ENCODE data around the gene BHLHE40. TPM values are rescaled to one million over a fixed set of nuclear protein-coding genes. Genes with fewer than 3 reads are reported as not detected.

Gene BHLHE40
- total and polyA plus RNA-seq, 2 of the 8 experiments (the other 6 are each of a cell fraction or from before 2014, with no cell fraction given): 1.5 to 2.2 TPM

DNA sequence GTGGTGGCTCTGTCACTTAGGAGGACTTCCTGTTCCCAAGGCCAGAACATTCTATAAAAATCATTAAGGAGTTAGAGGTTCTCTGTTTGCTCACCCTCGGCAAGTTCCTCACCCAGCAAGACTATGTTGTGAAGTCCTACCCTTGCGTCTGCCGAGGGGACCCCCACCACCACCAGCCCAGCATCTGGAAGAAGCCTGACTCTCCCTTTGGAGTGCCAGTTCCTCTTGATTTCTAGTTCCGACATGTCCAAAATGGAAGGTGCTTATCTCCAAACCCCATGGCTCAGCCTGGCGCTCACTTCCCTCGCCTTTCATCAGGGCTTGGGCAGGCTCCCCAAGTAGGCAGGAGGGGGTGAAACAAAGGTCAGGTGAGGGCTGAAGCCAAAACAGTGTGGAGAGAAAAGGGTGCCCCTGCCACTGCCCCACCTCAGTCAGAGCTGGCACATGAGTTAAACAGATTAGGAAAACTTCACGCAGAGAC is 41.0 kb downstream of the BHLHE40 start (continued):
- TF ChIP-seq, protein P1, sequence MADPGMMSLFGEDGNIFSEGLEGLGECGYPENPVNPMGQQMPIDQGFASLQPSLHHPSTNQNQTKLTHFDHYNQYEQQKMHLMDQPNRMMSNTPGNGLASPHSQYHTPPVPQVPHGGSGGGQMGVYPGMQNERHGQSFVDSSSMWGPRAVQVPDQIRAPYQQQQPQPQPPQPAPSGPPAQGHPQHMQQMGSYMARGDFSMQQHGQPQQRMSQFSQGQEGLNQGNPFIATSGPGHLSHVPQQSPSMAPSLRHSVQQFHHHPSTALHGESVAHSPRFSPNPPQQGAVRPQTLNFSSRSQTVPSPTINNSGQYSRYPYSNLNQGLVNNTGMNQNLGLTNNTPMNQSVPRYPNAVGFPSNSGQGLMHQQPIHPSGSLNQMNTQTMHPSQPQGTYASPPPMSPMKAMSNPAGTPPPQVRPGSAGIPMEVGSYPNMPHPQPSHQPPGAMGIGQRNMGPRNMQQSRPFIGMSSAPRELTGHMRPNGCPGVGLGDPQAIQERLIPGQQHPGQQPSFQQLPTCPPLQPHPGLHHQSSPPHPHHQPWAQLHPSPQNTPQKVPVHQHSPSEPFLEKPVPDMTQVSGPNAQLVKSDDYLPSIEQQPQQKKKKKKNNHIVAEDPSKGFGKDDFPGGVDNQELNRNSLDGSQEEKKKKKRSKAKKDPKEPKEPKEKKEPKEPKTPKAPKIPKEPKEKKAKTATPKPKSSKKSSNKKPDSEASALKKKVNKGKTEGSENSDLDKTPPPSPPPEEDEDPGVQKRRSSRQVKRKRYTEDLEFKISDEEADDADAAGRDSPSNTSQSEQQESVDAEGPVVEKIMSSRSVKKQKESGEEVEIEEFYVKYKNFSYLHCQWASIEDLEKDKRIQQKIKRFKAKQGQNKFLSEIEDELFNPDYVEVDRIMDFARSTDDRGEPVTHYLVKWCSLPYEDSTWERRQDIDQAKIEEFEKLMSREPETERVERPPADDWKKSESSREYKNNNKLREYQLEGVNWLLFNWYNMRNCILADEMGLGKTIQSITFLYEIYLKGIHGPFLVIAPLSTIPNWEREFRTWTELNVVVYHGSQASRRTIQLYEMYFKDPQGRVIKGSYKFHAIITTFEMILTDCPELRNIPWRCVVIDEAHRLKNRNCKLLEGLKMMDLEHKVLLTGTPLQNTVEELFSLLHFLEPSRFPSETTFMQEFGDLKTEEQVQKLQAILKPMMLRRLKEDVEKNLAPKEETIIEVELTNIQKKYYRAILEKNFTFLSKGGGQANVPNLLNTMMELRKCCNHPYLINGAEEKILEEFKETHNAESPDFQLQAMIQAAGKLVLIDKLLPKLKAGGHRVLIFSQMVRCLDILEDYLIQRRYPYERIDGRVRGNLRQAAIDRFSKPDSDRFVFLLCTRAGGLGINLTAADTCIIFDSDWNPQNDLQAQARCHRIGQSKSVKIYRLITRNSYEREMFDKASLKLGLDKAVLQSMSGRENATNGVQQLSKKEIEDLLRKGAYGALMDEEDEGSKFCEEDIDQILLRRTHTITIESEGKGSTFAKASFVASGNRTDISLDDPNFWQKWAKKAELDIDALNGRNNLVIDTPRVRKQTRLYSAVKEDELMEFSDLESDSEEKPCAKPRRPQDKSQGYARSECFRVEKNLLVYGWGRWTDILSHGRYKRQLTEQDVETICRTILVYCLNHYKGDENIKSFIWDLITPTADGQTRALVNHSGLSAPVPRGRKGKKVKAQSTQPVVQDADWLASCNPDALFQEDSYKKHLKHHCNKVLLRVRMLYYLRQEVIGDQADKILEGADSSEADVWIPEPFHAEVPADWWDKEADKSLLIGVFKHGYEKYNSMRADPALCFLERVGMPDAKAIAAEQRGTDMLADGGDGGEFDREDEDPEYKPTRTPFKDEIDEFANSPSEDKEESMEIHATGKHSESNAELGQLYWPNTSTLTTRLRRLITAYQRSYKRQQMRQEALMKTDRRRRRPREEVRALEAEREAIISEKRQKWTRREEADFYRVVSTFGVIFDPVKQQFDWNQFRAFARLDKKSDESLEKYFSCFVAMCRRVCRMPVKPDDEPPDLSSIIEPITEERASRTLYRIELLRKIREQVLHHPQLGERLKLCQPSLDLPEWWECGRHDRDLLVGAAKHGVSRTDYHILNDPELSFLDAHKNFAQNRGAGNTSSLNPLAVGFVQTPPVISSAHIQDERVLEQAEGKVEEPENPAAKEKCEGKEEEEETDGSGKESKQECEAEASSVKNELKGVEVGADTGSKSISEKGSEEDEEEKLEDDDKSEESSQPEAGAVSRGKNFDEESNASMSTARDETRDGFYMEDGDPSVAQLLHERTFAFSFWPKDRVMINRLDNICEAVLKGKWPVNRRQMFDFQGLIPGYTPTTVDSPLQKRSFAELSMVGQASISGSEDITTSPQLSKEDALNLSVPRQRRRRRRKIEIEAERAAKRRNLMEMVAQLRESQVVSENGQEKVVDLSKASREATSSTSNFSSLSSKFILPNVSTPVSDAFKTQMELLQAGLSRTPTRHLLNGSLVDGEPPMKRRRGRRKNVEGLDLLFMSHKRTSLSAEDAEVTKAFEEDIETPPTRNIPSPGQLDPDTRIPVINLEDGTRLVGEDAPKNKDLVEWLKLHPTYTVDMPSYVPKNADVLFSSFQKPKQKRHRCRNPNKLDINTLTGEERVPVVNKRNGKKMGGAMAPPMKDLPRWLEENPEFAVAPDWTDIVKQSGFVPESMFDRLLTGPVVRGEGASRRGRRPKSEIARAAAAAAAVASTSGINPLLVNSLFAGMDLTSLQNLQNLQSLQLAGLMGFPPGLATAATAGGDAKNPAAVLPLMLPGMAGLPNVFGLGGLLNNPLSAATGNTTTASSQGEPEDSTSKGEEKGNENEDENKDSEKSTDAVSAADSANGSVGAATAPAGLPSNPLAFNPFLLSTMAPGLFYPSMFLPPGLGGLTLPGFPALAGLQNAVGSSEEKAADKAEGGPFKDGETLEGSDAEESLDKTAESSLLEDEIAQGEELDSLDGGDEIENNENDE (IDR thresholded peaks at IDR 0.05; ENCODE audit: insufficient replicate concordance, low read length): no peak
- TF ChIP-seq CHD1 (IDR thresholded peaks at IDR 0.05; ENCODE audit: low read depth, low read length): no peak
- no peak for TF ChIP-seq SIX5 (IDR thresholded peaks at IDR 0.05; ENCODE audit: low read depth, low read length)
- TF ChIP-seq SUZ12 (IDR thresholded peaks at IDR 0.05; ENCODE audit: low read length): no peak
- no peak for TF ChIP-seq BCL11A (IDR thresholded peaks at IDR 0.05; ENCODE audit: low read depth in 2 of 2, low read length in 2 of 2)
- TF ChIP-seq KDM5A (IDR thresholded peaks at IDR 0.05; ENCODE audit: low read length): no peak
- TF ChIP-seq EGR1 (IDR thresholded peaks at IDR 0.05; ENCODE audit: borderline replicate concordance, low read depth, low read length): no peak
